ENCODE measurements around the gene RPRD1B. TPM values are rescaled to one million over a fixed set of nuclear protein-coding genes. Genes with fewer than 3 reads are reported as not detected.

Gene RPRD1B
- total RNA-seq, 8 experiments from 2014 or later: 12.7 to 34.1 (median 21.0) TPM

DNA sequence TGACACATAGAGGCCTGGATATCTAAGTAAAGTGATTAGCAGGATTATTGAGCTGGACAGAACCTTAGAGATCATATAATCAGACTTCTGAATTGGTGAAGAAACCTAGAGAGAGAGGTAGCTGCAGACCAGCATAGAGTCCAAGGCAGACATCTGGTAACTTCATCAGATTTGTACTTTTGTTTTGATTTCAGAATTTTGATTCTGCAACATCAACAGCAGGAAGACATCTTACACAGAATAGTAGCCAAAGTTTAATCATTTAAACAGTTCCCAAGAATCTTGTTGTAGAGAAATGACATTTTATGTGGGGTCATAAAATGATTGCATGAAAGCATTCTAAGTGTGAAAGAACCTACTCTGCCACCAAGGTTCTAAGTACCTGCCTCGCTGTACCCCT is 39.4 kb downstream of the RPRD1B start:
- ATAC-seq (replicated peaks in 6 of 8): no peak
- in situ Hi-C loops (cut with MboI; ENCODE audit: low pct_unique_long_range_greater_than_20kb in 2 of 9, low sequenced_read_pairs in 9 of 9, unreplicated experiment in 9 of 9): loop anchor here in 3 of 9 experiments (25.0 kb wide), 2 partner anchors 139 to 339 kb away; no protein-coding TSS in a partner anchor
- H3K4me1 ChIP-seq (replicated peaks in 1 of 2): peaks cover 0 to 3% of the 10 kb centered on the region in 2 donors
- no peak overlapping the region for H3K4me3 ChIP-seq
- H3K27ac ChIP-seq: no peak overlapping the region
- WGBS, 10 experiments: 0 to 100% (median 59%) methylated on average over 1 of the region's 1 CpG; no CpG with 5 or more reads in 4 of the 10 experiments

DNA sequence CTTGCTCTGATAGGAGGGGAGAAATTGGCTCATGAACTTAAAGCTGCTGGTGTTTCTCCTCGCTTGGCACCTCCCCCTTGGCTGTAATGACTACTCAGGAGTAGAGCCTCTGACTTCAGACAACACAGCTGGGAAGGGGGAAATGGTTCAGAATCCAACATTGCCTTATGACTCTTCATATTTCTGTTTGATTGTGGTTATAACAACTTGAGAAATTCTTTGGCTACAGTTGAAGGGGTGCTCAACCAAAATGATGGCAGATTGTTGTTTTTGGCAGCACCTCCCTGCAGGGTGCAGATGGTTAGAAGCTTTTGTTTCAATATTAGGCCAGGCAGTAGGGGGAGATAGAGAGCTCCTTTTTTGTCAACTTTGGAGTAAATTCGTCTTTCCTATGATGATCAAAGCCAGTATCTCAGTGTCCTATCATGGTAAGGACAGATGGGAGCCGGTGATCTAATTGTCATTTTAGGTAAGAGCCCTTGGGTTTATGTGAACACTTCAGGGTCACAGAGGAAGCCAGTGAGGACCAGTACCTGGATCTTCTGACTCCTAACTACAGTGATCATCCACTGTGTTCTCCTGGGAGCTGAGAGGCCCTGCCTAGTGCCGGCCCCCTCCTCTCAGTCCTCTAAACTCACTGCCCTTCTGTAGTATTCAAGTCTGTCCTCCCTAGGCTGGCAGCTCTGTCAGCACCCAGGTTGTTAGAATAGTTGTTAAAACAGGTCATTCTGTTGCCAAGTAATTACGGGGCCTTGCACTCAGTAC is 39.9 kb downstream of the RPRD1B start:
- Histone ChIP-seq H3K4me3 (no peak overlapping the region), H3K4me1 (replicated peaks in 1 of 2) (no peaks in the 10 kb centered on the region), H3K27ac (no peak overlapping the region)
- in situ Hi-C loops (cut with MboI; ENCODE audit: low pct_unique_long_range_greater_than_20kb in 2 of 9, low sequenced_read_pairs in 9 of 9, unreplicated experiment in 9 of 9): loop anchor here in 3 of 9 experiments (25.0 kb wide), 2 partner anchors 139 to 339 kb away; no protein-coding TSS in a partner anchor
- peak in 6 of 8 experiments; percentile 32 to 91 (median 76) for ATAC-seq (replicated peaks in 6 of 8)
- WGBS, 10 experiments: 3 to 100% (median 55%) methylated on average over 1 to 4 of the region's 5 CpGs; no CpG with 5 or more reads in 3 of the 10 experiments

DNA sequence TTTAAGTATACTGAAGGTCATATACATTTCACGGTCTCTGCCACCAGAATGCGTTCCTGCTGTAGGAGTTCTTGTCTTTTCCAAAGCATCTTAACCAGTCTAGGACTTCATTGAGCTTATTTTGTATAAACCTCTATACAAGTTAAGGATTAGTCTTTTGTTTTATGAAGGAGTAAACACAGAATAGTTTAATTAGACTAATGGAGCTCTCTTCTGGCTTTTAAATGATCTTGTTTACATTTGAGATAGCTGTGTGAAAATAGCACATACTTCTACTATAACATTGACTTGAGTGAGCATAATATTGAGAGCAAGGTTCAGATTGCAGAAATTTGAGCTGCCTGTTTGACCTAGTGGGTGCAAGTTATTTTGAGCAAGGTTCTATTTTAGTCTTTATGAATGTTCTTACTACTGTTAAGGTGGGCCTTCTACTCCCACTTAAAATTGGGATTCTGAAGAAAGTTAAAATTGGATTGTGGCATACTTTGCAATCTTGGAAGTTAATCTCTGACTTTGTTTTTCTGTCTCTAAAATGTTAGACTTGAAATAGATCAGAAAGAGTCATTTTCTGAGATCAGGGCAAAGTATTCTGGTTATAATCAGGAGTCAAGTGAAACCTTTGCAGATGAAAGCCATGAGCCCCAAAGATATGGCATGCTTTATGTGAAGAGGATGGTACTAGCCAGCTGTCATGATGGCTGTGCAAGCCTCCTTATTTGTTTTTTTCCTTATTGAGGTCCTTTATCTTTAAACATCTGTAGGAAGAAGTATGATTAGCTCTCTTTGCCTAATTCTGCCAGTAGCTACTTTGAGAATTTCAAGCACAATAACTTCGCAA is 41.8 kb downstream of the RPRD1B start:
- H3K4me1 ChIP-seq (replicated peaks in 1 of 2): no peaks in the 10 kb centered on the region
- no peak overlapping the region for H3K27ac ChIP-seq
- no peak for ATAC-seq (replicated peaks in 6 of 8)
- no peak overlapping the region for H3K4me3 ChIP-seq
- in situ Hi-C loops (cut with MboI; ENCODE audit: low pct_unique_long_range_greater_than_20kb in 2 of 9, low sequenced_read_pairs in 9 of 9, unreplicated experiment in 9 of 9): no loop called here
- WGBS, 10 experiments: 91 to 100% (median 96%) methylated on average over 1 to 3 of the region's 3 CpGs; no CpG with 5 or more reads in 2 of the 10 experiments

DNA sequence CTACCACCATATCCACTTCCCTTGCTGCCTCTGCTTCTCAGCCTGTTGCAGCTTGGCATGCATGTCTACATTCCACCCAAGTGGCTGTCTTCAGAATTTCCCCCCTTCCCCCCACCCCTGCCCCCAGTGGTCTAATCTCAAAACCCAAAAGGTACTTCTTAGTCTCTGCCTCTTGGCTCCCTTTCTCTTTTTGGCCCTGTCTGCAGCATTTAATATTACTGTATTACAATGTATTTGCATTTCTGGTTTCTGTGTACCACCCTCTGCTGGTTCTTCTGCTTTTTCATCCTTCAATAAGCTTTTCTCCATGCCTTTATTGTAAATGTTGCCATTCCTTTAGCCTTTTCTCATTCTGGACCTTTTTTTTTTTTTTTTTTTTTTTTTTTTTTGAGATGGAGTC is 43.0 kb downstream of the RPRD1B start:
- no peak overlapping the region for H3K27ac ChIP-seq
- H3K4me3 ChIP-seq: no peak overlapping the region
- peak in 2 of 8 experiments; percentile 19 to 29 for ATAC-seq (replicated peaks in 6 of 8)
- in situ Hi-C loops (cut with MboI; ENCODE audit: low pct_unique_long_range_greater_than_20kb in 2 of 9, low sequenced_read_pairs in 9 of 9, unreplicated experiment in 9 of 9): no loop called here
- no peaks in the 10 kb centered on the region for H3K4me1 ChIP-seq (replicated peaks in 1 of 2)

DNA sequence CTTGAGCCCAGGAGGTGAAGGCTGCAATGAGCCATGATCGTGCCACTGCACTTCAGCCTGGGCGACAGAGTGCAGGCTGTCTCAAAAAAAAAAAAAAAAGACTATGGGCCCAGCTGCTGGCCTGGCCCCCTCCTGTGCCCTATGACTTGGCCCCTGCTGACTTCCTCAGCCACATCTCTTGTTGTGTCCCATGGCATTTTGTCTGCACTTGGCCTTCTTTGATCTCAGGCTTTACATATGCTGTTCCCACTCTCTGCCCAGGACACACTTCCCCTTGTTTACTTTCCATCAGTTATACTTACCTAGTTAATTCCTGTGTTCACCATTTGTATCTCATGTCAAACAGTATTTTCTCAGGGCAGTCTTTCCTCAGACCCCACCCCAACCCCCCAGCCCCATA is 44.5 kb downstream of the RPRD1B start:
- Histone ChIP-seq H3K4me1 (replicated peaks in 1 of 2) (no peaks in the 10 kb centered on the region), H3K27ac (no peak overlapping the region), H3K4me3 (no peak overlapping the region)
- no peak for ATAC-seq (replicated peaks in 6 of 8)
- in situ Hi-C loops (cut with MboI; ENCODE audit: low pct_unique_long_range_greater_than_20kb in 2 of 9, low sequenced_read_pairs in 9 of 9, unreplicated experiment in 9 of 9): no loop called here
- WGBS, 10 experiments: 83 to 100% (median 95%) methylated on average over 1 to 2 of the region's 2 CpGs; no CpG with 5 or more reads in 6 of the 10 experiments

DNA sequence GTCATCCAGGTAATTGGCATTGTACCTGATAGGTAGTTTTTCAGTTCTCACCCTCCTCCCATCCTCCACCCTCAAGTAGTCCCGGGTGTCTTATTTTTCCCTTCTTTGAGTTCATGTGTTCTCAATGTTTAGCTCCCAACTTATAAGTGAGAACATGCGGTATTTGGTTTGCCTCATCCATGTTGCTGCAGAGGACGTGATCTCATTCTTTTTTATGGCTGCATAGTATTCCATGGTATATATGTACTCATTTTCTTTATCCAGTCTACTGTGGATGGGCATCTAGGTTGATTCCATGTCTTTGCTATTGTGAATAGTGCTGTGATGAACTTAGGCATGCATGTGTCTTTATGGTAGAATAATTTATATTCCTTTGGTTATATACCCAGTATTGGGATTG is 45.8 kb downstream of the RPRD1B start:
- Histone ChIP-seq H3K27ac (no peak overlapping the region), H3K4me1 (replicated peaks in 1 of 2) (no peaks in the 10 kb centered on the region), H3K4me3 (no peak overlapping the region)
- WGBS, 10 experiments: 93 to 100% (median 100%) methylated on average over 1 to 3 of the region's 3 CpGs; no CpG with 5 or more reads in 3 of the 10 experiments
- in situ Hi-C loops (cut with MboI; ENCODE audit: low pct_unique_long_range_greater_than_20kb in 2 of 9, low sequenced_read_pairs in 9 of 9, unreplicated experiment in 9 of 9): no loop called here
- no peak for ATAC-seq (replicated peaks in 6 of 8)

DNA sequence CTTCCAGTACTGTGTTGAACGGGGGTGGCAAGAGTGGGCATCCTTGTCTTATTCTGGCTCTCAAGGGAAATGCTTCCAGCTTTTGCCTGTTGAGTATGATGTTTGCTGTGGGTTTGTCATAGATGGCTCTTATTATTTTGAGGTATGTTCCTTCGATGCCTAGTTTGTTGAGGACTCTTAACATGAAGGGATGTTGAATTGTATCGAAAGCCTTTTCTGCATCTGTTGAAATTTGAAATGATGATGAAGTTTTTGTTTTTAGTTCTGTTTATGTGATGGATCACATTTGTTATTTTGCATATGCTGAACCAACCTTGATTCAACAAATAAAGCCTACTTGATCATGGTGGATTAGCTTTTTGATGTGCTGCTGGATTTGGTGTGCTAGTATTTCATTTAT is 48.0 kb downstream of the RPRD1B start:
- Histone ChIP-seq H3K27ac (no peak overlapping the region), H3K4me1 (replicated peaks in 1 of 2) (no peaks in the 10 kb centered on the region), H3K4me3 (no peak overlapping the region)
- in situ Hi-C loops (cut with MboI; ENCODE audit: low pct_unique_long_range_greater_than_20kb in 2 of 9, low sequenced_read_pairs in 9 of 9, unreplicated experiment in 9 of 9): no loop called here
- no peak for ATAC-seq (replicated peaks in 6 of 8)
- WGBS, 10 experiments: 53 to 100% (median 90%) methylated on average over 1 to 3 of the region's 3 CpGs; no CpG with 5 or more reads in 1 of the 10 experiments

DNA sequence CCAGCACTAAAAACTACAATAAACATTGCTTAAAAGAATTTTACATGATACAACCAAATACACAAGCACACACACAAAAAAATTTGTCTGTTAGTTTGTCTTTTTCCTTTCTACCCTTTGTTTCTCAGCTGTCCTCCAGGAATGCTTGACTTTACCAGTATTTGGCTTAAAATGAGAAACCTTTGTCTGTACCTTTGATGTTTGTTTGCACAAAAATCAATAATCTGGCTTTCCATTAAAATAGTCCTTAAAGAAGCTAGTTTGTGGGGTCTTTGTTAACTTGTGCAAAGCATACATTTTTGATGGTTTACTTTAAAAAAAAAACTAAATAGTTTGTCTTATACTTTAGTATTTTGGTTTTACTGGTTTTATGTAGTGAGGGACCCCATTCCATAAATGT is 49.3 kb downstream of the RPRD1B start:
- Histone ChIP-seq H3K4me1 (replicated peaks in 1 of 2) (no peaks in the 10 kb centered on the region), H3K27ac (no peak overlapping the region), H3K4me3 (no peak overlapping the region)
- in situ Hi-C loops (cut with MboI; ENCODE audit: low pct_unique_long_range_greater_than_20kb in 2 of 9, low sequenced_read_pairs in 9 of 9, unreplicated experiment in 9 of 9): no loop called here
- no peak for ATAC-seq (replicated peaks in 6 of 8)

DNA sequence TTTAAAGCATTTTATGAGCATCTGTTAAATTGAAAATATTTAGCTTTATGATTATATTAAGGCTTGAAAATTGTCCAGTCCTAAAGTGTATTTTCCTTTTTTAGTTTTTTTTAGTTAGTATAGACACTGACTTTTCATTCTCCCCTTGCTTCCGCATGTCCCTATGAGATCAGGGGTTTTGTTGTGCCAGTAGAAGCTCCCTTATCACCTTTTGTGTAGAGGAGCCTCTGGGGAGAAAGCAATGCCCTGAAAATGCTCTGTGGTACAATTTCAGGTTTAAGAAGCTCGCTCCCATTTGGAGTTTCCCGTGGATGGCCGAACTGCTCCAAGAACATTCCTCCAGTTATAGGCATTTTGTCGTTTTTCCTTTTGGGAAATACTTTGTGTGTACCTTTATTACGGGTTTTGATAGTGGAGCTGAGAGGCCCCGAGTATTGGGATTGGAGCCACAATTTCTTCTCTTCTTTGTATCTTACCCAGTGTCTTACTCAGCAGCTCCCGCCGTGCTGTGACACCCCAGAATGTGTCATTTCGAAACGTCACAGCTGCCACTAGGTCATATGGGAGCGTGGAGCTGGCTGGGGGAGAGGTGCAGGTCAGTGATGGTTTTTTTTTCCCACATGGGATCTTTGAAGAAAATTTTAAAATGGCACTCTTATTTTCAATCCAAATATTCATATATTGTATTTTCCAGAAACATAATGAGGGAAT is 49.9 kb downstream of the RPRD1B start:
- Histone ChIP-seq H3K4me1 (replicated peaks in 1 of 2) (no peaks in the 10 kb centered on the region), H3K4me3 (no peak overlapping the region), H3K27ac (no peak overlapping the region)
- in situ Hi-C loops (cut with MboI; ENCODE audit: low pct_unique_long_range_greater_than_20kb in 2 of 9, low sequenced_read_pairs in 9 of 9, unreplicated experiment in 9 of 9): no loop called here
- no peak for ATAC-seq (replicated peaks in 6 of 8)
- WGBS, 10 experiments: 73 to 100% (median 95%) methylated on average over 1 to 10 of the region's 12 CpGs

DNA sequence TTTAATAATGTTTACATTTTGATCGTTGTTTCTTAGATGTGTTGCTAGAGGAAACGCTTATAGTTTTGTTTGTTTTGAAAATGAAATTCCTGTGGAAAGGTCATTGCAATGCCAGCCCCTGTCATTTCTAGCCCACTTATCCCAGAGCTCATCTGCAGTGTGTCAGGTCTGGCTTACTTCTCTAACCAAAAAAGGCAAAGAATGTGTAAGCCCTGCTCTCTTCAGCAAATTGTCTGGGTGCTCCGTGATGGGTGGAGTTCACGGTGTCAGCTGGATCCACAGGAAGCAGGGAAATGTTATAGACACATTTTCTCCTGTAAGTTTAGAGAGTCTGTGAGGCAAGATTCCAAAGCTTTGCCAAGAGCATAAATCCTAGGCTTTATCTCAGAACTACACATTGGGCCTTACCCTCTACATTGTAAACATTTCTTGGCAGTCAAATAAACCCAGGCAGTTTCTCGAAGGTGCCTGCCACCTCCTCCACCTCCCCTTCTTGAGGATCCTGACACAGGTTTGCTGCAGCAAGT is 50.9 kb downstream of the RPRD1B start:
- in situ Hi-C loops (cut with MboI; ENCODE audit: low pct_unique_long_range_greater_than_20kb in 2 of 9, low sequenced_read_pairs in 9 of 9, unreplicated experiment in 9 of 9): no loop called here
- WGBS, 10 experiments: 17 to 100% (median 91%) methylated on average over 2 to 5 of the region's 5 CpGs; no CpG with 5 or more reads in 2 of the 10 experiments
- peak in 3 of 8 experiments; percentile 16 to 77 (median 67) for ATAC-seq (replicated peaks in 6 of 8)
- no peak overlapping the region for H3K27ac ChIP-seq
- no peaks in the 10 kb centered on the region for H3K4me1 ChIP-seq (replicated peaks in 1 of 2)
- H3K4me3 ChIP-seq: no peak overlapping the region

DNA sequence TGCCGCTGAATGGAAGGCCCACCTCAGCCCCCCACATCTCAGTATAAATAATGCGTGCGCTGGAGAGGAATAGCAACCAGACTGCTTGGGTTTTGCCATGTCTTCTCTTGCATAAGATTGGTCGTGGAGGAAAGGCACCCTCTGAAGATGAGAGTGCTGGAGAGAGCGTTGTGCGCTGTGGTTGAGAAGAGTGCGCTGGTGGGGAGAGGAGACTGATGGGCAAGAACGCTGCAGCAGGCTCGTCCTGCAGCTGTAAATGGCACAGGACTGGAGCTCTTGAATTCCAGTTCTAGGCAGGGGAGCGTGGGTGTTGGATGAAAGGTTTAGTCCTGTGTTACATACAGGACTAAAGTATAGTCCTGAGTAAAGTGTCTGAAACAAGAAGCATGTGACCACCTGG is 51.5 kb downstream of the RPRD1B start:
- in situ Hi-C loops (cut with MboI; ENCODE audit: low pct_unique_long_range_greater_than_20kb in 2 of 9, low sequenced_read_pairs in 9 of 9, unreplicated experiment in 9 of 9): no loop called here
- H3K4me3 ChIP-seq: no peak overlapping the region
- 88 to 100% (median 97%) methylated on average over 1 to 7 of the region's 10 CpGs; no CpG with 5 or more reads in 2 of the 10 experiments for WGBS, 10 experiments
- H3K27ac ChIP-seq: no peak overlapping the region
- H3K4me1 ChIP-seq (replicated peaks in 1 of 2): no peaks in the 10 kb centered on the region
- no peak for ATAC-seq (replicated peaks in 6 of 8)

DNA sequence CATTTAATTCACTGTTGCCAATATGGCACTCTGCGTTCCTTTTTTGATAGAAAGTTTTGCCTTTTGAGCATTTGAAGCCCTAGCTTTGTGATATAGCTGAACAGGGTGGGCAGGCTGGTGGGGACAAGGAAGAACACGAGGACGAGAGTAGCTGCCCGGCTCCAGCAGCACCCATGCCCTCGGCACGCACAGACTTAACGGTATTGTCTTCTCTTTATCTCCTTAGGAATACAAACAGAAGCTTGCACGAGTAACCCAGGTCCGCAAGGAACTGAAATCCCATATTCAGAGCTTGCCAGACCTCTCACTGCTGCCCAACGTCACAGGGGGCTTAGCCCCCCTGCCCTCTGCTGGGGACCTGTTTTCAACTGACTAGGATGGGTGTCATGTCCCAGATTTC is 56.0 kb downstream of the RPRD1B start:
- H3K4me1 ChIP-seq (replicated peaks in 1 of 2): peaks cover 5 to 21% of the 10 kb centered on the region in 2 donors
- ATAC-seq (replicated peaks in 6 of 8): no peak
- no peak overlapping the region for H3K4me3 ChIP-seq
- in situ Hi-C loops (cut with MboI; ENCODE audit: low pct_unique_long_range_greater_than_20kb in 2 of 9, low sequenced_read_pairs in 9 of 9, unreplicated experiment in 9 of 9): no loop called here
- WGBS, 10 experiments: 80 to 100% (median 93%) methylated on average over 1 to 9 of the region's 10 CpGs; no CpG with 5 or more reads in 3 of the 10 experiments
- H3K27ac ChIP-seq: no peak overlapping the region

DNA sequence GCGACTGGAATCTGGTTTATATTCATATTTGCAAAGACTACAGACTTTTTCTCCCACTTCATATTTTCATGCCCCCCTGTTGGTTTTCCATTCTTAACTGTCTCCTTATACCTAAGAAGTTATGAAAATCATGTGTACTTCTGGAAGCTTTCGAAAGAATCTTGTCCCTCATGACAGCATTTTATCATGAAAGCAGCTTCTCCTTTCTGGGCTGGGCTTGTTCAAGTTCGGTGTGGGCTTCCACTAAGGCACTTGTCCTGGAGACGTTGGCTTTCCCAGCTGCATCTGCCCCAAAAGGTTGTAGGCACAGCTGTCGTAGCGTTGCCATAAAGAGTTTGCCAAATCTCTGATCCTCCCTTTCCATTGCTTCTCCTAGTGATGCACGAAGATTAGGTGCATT is 56.5 kb downstream of the RPRD1B start:
- Histone ChIP-seq H3K27ac (no peak overlapping the region), H3K4me1 (replicated peaks in 1 of 2) (peaks cover 5 to 21% of the 10 kb centered on the region in 2 donors), H3K4me3 (no peak overlapping the region)
- ATAC-seq (replicated peaks in 6 of 8): no peak
- in situ Hi-C loops (cut with MboI; ENCODE audit: low pct_unique_long_range_greater_than_20kb in 2 of 9, low sequenced_read_pairs in 9 of 9, unreplicated experiment in 9 of 9): no loop called here
- 69 to 100% (median 89%) methylated on average over 1 to 7 of the region's 7 CpGs for WGBS, 10 experiments
